Smooth muscle cell (in vitro differentiated cells): ENCODE measurements around the gene SHTN1. TPM values are rescaled to one million over a fixed set of nuclear protein-coding genes. Genes with fewer than 3 reads are reported as not detected.

ENCODE experiments used
- DNase-seq: peaks from one replicate; lab custom pipeline; 2025; ENCODE audit not compliant: unreplicated experiment; lab: John Stamatoyannopoulos, UW
- H2AFZ ChIP-seq: fragments of 200-600 bp; sonication (generic); 2 replicates; pipeline ENCODE4 v1.6.0; 2016; ENCODE audit warnings: antibody characterized with exemption, low read depth, mild to moderate bottlenecking
- H3F3A ChIP-seq: fragments of 200-600 bp; sonication (generic); 2 replicates; pipeline ENCODE4 v1.6.0; 2017; ENCODE audit warnings: antibody characterized with exemption, low read depth
- H3K27ac ChIP-seq: fragments of 200-600 bp; sonication (generic); 2 replicates; pipeline ENCODE4 v1.5.1; 2016; ENCODE audit warnings: low read depth, mild to moderate bottlenecking
- H3K27me3 ChIP-seq: fragments of 200-600 bp; sonication (generic); 2 replicates; pipeline ENCODE4 v1.6.1; 2016; ENCODE audit warnings: low read depth, mild to moderate bottlenecking
- H3K36me3 ChIP-seq: fragments of 200-600 bp; sonication (generic); 2 replicates; pipeline ENCODE4 v1.5.1; 2016; ENCODE audit warnings: low read depth
- H3K4me1 ChIP-seq: fragments of 200-600 bp; sonication (generic); 2 replicates; pipeline ENCODE4 v1.5.1; 2016; ENCODE audit warnings: low read depth
- H3K4me2 ChIP-seq: fragments of 200-600 bp; sonication (generic); 2 replicates; pipeline ENCODE4 v1.6.0; 2016; ENCODE audit warnings: mild to moderate bottlenecking
- H3K4me3 ChIP-seq: fragments of 200-600 bp; sonication (generic); 2 replicates; pipeline ENCODE4 v1.5.1; 2016; ENCODE audit warnings: mild to moderate bottlenecking
- H3K79me2 ChIP-seq: fragments of 200-600 bp; sonication (generic); 2 replicates; pipeline ENCODE4 v1.6.0; 2016; ENCODE audit warnings: low read depth, mild to moderate bottlenecking
- H3K9ac ChIP-seq: fragments of 200-600 bp; sonication (generic); 2 replicates; pipeline ENCODE4 v1.6.0; 2016; ENCODE audit warnings: low read depth
- H3K9me3 ChIP-seq: fragments of 200-600 bp; sonication (generic); replicated peaks from 2 replicates; pipeline ENCODE4 v1.5.1; 2016; ENCODE audit warnings: low read depth
- H4K20me1 ChIP-seq: fragments of 200-600 bp; sonication (generic); 2 replicates; pipeline ENCODE4 v1.6.0; 2016; ENCODE audit warnings: low read depth
- CTCF ChIP-seq: fragments of 200-600 bp; sonication (generic); IDR thresholded peaks from 2 replicates; pipeline ENCODE4 v1.5.1; 2017; ENCODE audit warnings: borderline replicate concordance, mild to moderate bottlenecking, antibody characterized with exemption; ENCODE audit not compliant: insufficient read depth, poor library complexity, severe bottlenecking
- WGBS: methylation state at CpG from one replicate; pipeline ENCODE4 v1.1.7; 2016; ENCODE audit warnings: low lambda C conversion rate; 5-methylcytosine and 5-hydroxymethylcytosine counted together
- polyA plus RNA-seq: library from polyadenylated mRNA; unstranded; fragments of >200 nt; fragmentation: Nextera tagmentation; extraction: Ambion mirVana; gene quantifications from 2 replicates; pipeline ENCODE4 v1.2.1, GENCODE V29; 2016
- total RNA-seq: library from RNA; depleted of rRNA; stranded (reverse); fragments of >200 nt; gene quantifications from 2 replicates; pipeline ENCODE4 v1.2.3, GENCODE V29; 2014

The SHTN1 gene
- total and polyA plus RNA-seq, 2 experiments from 2014 or later, result 1.3 to 39.2 TPM

- H3K36me3 ChIP-seq, result no peaks in the 10 kb centered on the region
- no peak overlapping the region for H3K27ac ChIP-seq
- no peak for TF ChIP-seq CTCF
- WGBS, result 97% methylated on average over 3 of the region's 3 CpGs
- no peaks in the 10 kb centered on the region for H3K27me3 ChIP-seq
- H3K4me3 ChIP-seq, result no peak overlapping the region
- no peaks in the 10 kb centered on the region for H3K9me3 ChIP-seq
- H4K20me1 ChIP-seq, result no peaks in the 10 kb centered on the region
- no peaks in the 10 kb centered on the region for H3F3A ChIP-seq
- H3K4me2 ChIP-seq, result no peak overlapping the region
- no peak overlapping the region for H2AFZ ChIP-seq
- H3K79me2 ChIP-seq, result no peaks in the 10 kb centered on the region
- H3K9ac ChIP-seq, result no peak overlapping the region
- no peaks in the 10 kb centered on the region for H3K4me1 ChIP-seq
- no peak for DNase-seq
Measured at GRCh38 chr10:116910910-116911309, 94.1 kb downstream of the SHTN1 start.

- no peaks in the 10 kb centered on the region for H3K9me3 ChIP-seq
- H3K27me3 ChIP-seq, result no peaks in the 10 kb centered on the region
- H3K9ac ChIP-seq, result no peak overlapping the region
- no peaks in the 10 kb centered on the region for H3F3A ChIP-seq
- no peak for TF ChIP-seq CTCF
- 96% methylated on average over 1 of the region's 1 CpG for WGBS
- H3K4me1 ChIP-seq, result no peaks in the 10 kb centered on the region
- H4K20me1 ChIP-seq, result no peaks in the 10 kb centered on the region
- no peak overlapping the region for H2AFZ ChIP-seq
- H3K79me2 ChIP-seq, result no peaks in the 10 kb centered on the region
- no peak overlapping the region for H3K4me2 ChIP-seq
- DNase-seq, result no peak
- no peak overlapping the region for H3K27ac ChIP-seq
- no peaks in the 10 kb centered on the region for H3K36me3 ChIP-seq
- H3K4me3 ChIP-seq, result no peak overlapping the region
Measured at GRCh38 chr10:116909307-116909706, 95.7 kb downstream of the SHTN1 start.

GRCh38 chr10:116907245-116907987 lies 97.6 kb downstream of the SHTN1 start:
- TF ChIP-seq CTCF, result no peak
- H3K27me3 ChIP-seq, result no peaks in the 10 kb centered on the region
- H3F3A ChIP-seq, result no peaks in the 10 kb centered on the region
- no peak overlapping the region for H3K4me2 ChIP-seq
- H3K4me3 ChIP-seq, result no peak overlapping the region
- no peaks in the 10 kb centered on the region for H3K36me3 ChIP-seq
- no peaks in the 10 kb centered on the region for H3K9me3 ChIP-seq
- H3K79me2 ChIP-seq, result no peaks in the 10 kb centered on the region
- no peak overlapping the region for H3K9ac ChIP-seq
- 96% methylated on average over 6 of the region's 6 CpGs for WGBS
- DNase-seq, result no peak
- H4K20me1 ChIP-seq, result no peaks in the 10 kb centered on the region
- H3K27ac ChIP-seq, result no peak overlapping the region
- no peak overlapping the region for H2AFZ ChIP-seq
- no peaks in the 10 kb centered on the region for H3K4me1 ChIP-seq

- H3K36me3 ChIP-seq, result no peaks in the 10 kb centered on the region
- no peaks in the 10 kb centered on the region for H3F3A ChIP-seq
- no peak overlapping the region for H2AFZ ChIP-seq
- H3K79me2 ChIP-seq, result no peaks in the 10 kb centered on the region
- H3K9ac ChIP-seq, result no peak overlapping the region
- H3K27ac ChIP-seq, result no peak overlapping the region
- H3K4me3 ChIP-seq, result no peak overlapping the region
- H4K20me1 ChIP-seq, result no peaks in the 10 kb centered on the region
- no peaks in the 10 kb centered on the region for H3K27me3 ChIP-seq
- no peaks in the 10 kb centered on the region for H3K4me1 ChIP-seq
- WGBS, result 93% methylated on average over 3 of the region's 3 CpGs
- no peak overlapping the region for H3K4me2 ChIP-seq
- no peak for DNase-seq
- TF ChIP-seq CTCF, result no peak
- H3K9me3 ChIP-seq, result no peaks in the 10 kb centered on the region
Measured at GRCh38 chr10:116905845-116906210, 99.2 kb downstream of the SHTN1 start.
